Activated CD8-positive, alpha-beta memory T cell treated with anti-CD3 and anti-CD28 coated beads, Interleukin-2, amount 50 U/mL, for 1 hour (primary cell): ENCODE results near the gene FUCA1.
A peak's percentile ranks its signal among the peaks of the same experiment; 100 is the strongest.
"Not testable (repeated sequence)": the region's sequence is repeated elsewhere in the genome, so short reads cannot be mapped to it uniquely, and the experiment has no call there.

Experiments used
- DNase-seq: peaks from one replicate; pipeline ENCODE4 v3.0.0-alpha.2; 2020; ENCODE audit errors: extremely low read depth

FUCA1 gene

GRCh38 chr1:23837908-23838307, 30.2 kb downstream of the FUCA1 start:
- DNase-seq = no peak

GRCh38 chr1:23836037-23836436, 32.1 kb downstream of the FUCA1 start:
- no peak for DNase-seq

- not testable (repeated sequence) for DNase-seq
These were observed 33.9 kb downstream of the FUCA1 start for GRCh38 chr1:23834156-23834555.

- DNase-seq = no peak
These were observed 40.4 kb downstream of the FUCA1 start for GRCh38 chr1:23827717-23828116.

GRCh38 chr1:23826590-23826989, 41.5 kb downstream of the FUCA1 start:
- not testable (repeated sequence) for DNase-seq

- DNase-seq = no peak
These were observed 42.1 kb downstream of the FUCA1 start for GRCh38 chr1:23825762-23826522.

GRCh38 chr1:23825076-23825761, 42.9 kb downstream of the FUCA1 start, which contains the start of gene HMGCL:
Gene HMGCL, minus strand, starts transcription at chr1:23825429. Its CDS starts 14 bp downstream, at chr1:23825415.
- peak; percentile 63 for DNase-seq

GRCh38 chr1:23824711-23825075, 43.4 kb downstream of the FUCA1 start:
- DNase-seq = no peak

GRCh38 chr1:23823767-23824166, 44.3 kb downstream of the FUCA1 start:
- no peak for DNase-seq

GRCh38 chr1:23817633-23818032, 50.5 kb downstream of the FUCA1 start:
- DNase-seq = no peak

- DNase-seq = no peak
These were observed 51.2 kb downstream of the FUCA1 start for GRCh38 chr1:23816906-23817305.

- no peak for DNase-seq
These were observed 51.7 kb downstream of the FUCA1 start for GRCh38 chr1:23816361-23816760.

- no peak for DNase-seq
These were observed 54.1 kb downstream of the FUCA1 start for GRCh38 chr1:23814016-23814415.

- no peak for DNase-seq
These were observed 57.1 kb downstream of the FUCA1 start for GRCh38 chr1:23810818-23811540.

- no peak for DNase-seq
These were observed 58.3 kb downstream of the FUCA1 start for GRCh38 chr1:23809751-23810171.

GRCh38 chr1:23807453-23807852, 60.6 kb downstream of the FUCA1 start:
- DNase-seq = no peak

GRCh38 chr1:23806280-23806679, 61.8 kb downstream of the FUCA1 start:
- no peak for DNase-seq

GRCh38 chr1:23805025-23805424, 63.1 kb downstream of the FUCA1 start:
- no peak for DNase-seq

GRCh38 chr1:23804183-23804835, 63.8 kb downstream of the FUCA1 start:
- no peak for DNase-seq

- DNase-seq = no peak
These were observed 64.4 kb downstream of the FUCA1 start for GRCh38 chr1:23803674-23804073.

GRCh38 chr1:23802809-23803342, 65.2 kb downstream of the FUCA1 start:
- DNase-seq = not testable (repeated sequence)

- DNase-seq = no peak
These were observed 66.2 kb downstream of the FUCA1 start for GRCh38 chr1:23801876-23802275.
